ENCODE measurements around the gene CACNA2D3. TPM values are rescaled to one million over a fixed set of nuclear protein-coding genes. Genes with fewer than 3 reads are reported as not detected.

CACNA2D3 gene
- polyA plus RNA-seq, 1 donor from 2014 or later: 26.2 TPM

DNA sequence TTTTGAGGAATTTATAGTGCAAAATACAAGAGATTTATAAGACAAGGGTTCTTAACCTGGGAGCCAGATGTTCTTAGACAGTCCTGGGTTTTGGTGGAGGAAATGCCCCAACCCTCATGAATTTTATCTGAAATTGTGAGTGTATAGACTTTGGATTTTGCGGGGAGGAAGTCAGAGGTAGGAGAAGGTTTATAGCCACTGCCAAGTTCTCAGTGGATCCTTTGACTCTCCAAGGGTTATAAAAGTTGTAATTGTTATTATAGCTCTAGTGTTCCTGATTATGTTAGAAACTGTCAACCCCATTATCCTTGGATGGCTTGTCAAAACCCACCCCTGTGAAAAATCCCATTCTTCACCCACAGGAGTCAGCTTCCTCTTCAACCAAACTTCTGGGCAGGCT is 621.9 kb downstream of the CACNA2D3 start:
- Histone ChIP-seq H2AFZ (ENCODE audit: low read depth, low read length) (no peak overlapping the region), H3K9me2 (ENCODE audit: insufficient read depth, low read length) (no peaks in the 10 kb centered on the region), H3K79me2 (replicated peaks; ENCODE audit: insufficient read depth, low read length) (no peaks in the 10 kb centered on the region), H3K4me2 (ENCODE audit: low read length) (no peak overlapping the region), H3K4me3 (ENCODE audit: low read length) (no peak overlapping the region), H3K27ac (ENCODE audit: low read length) (no peak overlapping the region), H4K20me1 (ENCODE audit: insufficient read depth) (no peaks in the 10 kb centered on the region), H3K27me3 (ENCODE audit: insufficient read depth, low read depth, low read length) (no peaks in the 10 kb centered on the region), H3K9me3 (ENCODE audit: low read length) (no peaks in the 10 kb centered on the region), H3K36me3 (ENCODE audit: insufficient read depth, low read length) (no peaks in the 10 kb centered on the region), H3K9ac (ENCODE audit: low read length) (no peak overlapping the region), H3F3A (ENCODE audit: insufficient read depth, low read length, poor library complexity, severe bottlenecking) (no peaks in the 10 kb centered on the region)
- TF ChIP-seq, protein P1, sequence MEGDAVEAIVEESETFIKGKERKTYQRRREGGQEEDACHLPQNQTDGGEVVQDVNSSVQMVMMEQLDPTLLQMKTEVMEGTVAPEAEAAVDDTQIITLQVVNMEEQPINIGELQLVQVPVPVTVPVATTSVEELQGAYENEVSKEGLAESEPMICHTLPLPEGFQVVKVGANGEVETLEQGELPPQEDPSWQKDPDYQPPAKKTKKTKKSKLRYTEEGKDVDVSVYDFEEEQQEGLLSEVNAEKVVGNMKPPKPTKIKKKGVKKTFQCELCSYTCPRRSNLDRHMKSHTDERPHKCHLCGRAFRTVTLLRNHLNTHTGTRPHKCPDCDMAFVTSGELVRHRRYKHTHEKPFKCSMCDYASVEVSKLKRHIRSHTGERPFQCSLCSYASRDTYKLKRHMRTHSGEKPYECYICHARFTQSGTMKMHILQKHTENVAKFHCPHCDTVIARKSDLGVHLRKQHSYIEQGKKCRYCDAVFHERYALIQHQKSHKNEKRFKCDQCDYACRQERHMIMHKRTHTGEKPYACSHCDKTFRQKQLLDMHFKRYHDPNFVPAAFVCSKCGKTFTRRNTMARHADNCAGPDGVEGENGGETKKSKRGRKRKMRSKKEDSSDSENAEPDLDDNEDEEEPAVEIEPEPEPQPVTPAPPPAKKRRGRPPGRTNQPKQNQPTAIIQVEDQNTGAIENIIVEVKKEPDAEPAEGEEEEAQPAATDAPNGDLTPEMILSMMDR (IDR thresholded peaks at IDR 0.05; ENCODE audit: poor library complexity, severe bottlenecking): no peak
- TF ChIP-seq, protein P2, sequence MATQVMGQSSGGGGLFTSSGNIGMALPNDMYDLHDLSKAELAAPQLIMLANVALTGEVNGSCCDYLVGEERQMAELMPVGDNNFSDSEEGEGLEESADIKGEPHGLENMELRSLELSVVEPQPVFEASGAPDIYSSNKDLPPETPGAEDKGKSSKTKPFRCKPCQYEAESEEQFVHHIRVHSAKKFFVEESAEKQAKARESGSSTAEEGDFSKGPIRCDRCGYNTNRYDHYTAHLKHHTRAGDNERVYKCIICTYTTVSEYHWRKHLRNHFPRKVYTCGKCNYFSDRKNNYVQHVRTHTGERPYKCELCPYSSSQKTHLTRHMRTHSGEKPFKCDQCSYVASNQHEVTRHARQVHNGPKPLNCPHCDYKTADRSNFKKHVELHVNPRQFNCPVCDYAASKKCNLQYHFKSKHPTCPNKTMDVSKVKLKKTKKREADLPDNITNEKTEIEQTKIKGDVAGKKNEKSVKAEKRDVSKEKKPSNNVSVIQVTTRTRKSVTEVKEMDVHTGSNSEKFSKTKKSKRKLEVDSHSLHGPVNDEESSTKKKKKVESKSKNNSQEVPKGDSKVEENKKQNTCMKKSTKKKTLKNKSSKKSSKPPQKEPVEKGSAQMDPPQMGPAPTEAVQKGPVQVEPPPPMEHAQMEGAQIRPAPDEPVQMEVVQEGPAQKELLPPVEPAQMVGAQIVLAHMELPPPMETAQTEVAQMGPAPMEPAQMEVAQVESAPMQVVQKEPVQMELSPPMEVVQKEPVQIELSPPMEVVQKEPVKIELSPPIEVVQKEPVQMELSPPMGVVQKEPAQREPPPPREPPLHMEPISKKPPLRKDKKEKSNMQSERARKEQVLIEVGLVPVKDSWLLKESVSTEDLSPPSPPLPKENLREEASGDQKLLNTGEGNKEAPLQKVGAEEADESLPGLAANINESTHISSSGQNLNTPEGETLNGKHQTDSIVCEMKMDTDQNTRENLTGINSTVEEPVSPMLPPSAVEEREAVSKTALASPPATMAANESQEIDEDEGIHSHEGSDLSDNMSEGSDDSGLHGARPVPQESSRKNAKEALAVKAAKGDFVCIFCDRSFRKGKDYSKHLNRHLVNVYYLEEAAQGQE (IDR thresholded peaks at IDR 0.05; ENCODE audit: borderline replicate concordance): no peak
- TF ChIP-seq MXI1 (conservative IDR thresholded peaks at IDR 0.05; ENCODE audit: poor library complexity, severe bottlenecking) (no peak), EZH2 (IDR thresholded peaks at IDR 0.05; ENCODE audit: borderline replicate concordance, insufficient read depth, low read length, poor library complexity, severe bottlenecking) (no peak), EP300 (conservative IDR thresholded peaks at IDR 0.05; ENCODE audit: poor library complexity, severe bottlenecking) (no peak), SMC3 (conservative IDR thresholded peaks at IDR 0.05; ENCODE audit: poor library complexity) (no peak)

GRCh38 chr3:54745843-54746242 is 623.5 kb downstream of the CACNA2D3 start:
- Histone ChIP-seq H4K20me1 (ENCODE audit: insufficient read depth) (no peaks in the 10 kb centered on the region), H3K4me3 (ENCODE audit: low read length) (no peak overlapping the region), H2AFZ (ENCODE audit: low read depth, low read length) (no peak overlapping the region), H3K4me2 (ENCODE audit: low read length) (no peak overlapping the region), H3K27ac (ENCODE audit: low read length) (no peak overlapping the region), H3K36me3 (ENCODE audit: insufficient read depth, low read length) (no peaks in the 10 kb centered on the region), H3K79me2 (replicated peaks; ENCODE audit: insufficient read depth, low read length) (no peaks in the 10 kb centered on the region), H3F3A (ENCODE audit: insufficient read depth, low read length, poor library complexity, severe bottlenecking) (no peaks in the 10 kb centered on the region), H3K9me2 (ENCODE audit: insufficient read depth, low read length) (no peaks in the 10 kb centered on the region), H3K27me3 (ENCODE audit: insufficient read depth, low read depth, low read length) (no peaks in the 10 kb centered on the region), H3K9ac (ENCODE audit: low read length) (no peak overlapping the region), H3K9me3 (ENCODE audit: low read length) (no peaks in the 10 kb centered on the region)
- TF ChIP-seq EP300 (conservative IDR thresholded peaks at IDR 0.05; ENCODE audit: poor library complexity, severe bottlenecking): no peak
- TF ChIP-seq SMC3 (conservative IDR thresholded peaks at IDR 0.05; ENCODE audit: poor library complexity): no peak
- no peak for TF ChIP-seq TAF1 (IDR thresholded peaks at IDR 0.05; ENCODE audit: low read depth)
- no peak for TF ChIP-seq EZH2 (IDR thresholded peaks at IDR 0.05; ENCODE audit: borderline replicate concordance, insufficient read depth, low read length, poor library complexity, severe bottlenecking)
- TF ChIP-seq RAD21 (conservative IDR thresholded peaks at IDR 0.05): no peak
- TF ChIP-seq, protein P2 (IDR thresholded peaks at IDR 0.05; ENCODE audit: borderline replicate concordance): no peak
- no peak for TF ChIP-seq MXI1 (conservative IDR thresholded peaks at IDR 0.05; ENCODE audit: poor library complexity, severe bottlenecking)
- no peak for TF ChIP-seq POLR2AphosphoS5 (IDR thresholded peaks at IDR 0.05)
- TF ChIP-seq, protein P1 (IDR thresholded peaks at IDR 0.05; ENCODE audit: poor library complexity, severe bottlenecking): no peak

All from neural cell (in vitro differentiated cells).